OCI-LY1 (cell line): ENCODE measurements around the gene TRIB2.

ENCODE experiments used
- CTCF ChIP-seq: fragments of 200-600 bp; sonication (generic), shearing (Covaris generic); IDR thresholded peaks from 2 replicates; pipeline ENCODE4 v1.5.1; 2017; ENCODE audit warnings: mild to moderate bottlenecking, antibody characterized with exemption, low read length, moderate library complexity, mixed read lengths
- EZH2 ChIP-seq: fragments of 200-600 bp; sonication (generic), shearing (Covaris generic); IDR thresholded peaks from 2 replicates; pipeline ENCODE4 v1.8.0; 2017; ENCODE audit warnings: borderline replicate concordance, mixed run types, mild to moderate bottlenecking, antibody characterized with exemption, low read length, moderate library complexity, mixed read lengths

GRCh38 chr2:12688091-12688490, 28.6 kb upstream of the TRIB2 start:
- no peak for TF ChIP-seq CTCF
- TF ChIP-seq EZH2, result no peak
